Vagina (tissue), 2 donors: ENCODE measurements around the gene ENO3.

ENCODE experiments used
- POLR2AphosphoS5 ChIP-seq, 2 donors: sonication (generic); formaldehyde crosslinking; IDR thresholded peaks; one replicate each; pipeline ENCODE4 v1.9.0; 2017; ENCODE audit warnings: antibody characterized with exemption in 2 of 2, mild to moderate bottlenecking in 2 of 2, low read depth in 1 of 2; ENCODE audit not compliant: insufficient read depth in 1 of 2
- TF ChIP-seq, protein P1 (sequence below), 3 experiments: fragments of 450-650 bp in 2 of 3; fragments of 200-600 bp in 1 of 3; sonication (generic) in 1 of 3; IDR thresholded peaks; one replicate each; pipeline ENCODE4 v1.5.1; 2017 to 2019; ENCODE audit warnings: antibody characterized with exemption in 3 of 3, mild to moderate bottlenecking in 2 of 3, moderate library complexity in 2 of 3

DNA sequence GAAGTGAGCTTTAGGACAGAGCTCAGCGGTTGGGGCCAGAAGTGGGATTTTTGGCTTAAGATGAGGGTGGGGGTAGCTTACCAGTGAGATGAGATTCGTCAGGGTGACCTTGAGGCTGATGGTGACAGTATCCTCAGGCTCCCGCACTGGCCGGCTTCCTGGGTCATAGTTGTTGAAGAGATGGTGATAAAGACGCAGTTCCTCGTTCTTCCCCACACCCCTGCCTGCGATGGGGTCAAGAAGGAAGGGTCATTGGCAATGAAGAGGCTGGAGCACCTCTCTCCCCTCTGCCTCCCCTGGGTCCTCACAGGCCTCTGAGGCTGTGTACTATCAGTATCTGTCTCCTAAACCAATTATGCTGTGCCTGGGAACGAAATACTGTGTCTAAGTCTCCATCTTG, 48.4 kb upstream of the ENO3 start:
- TF ChIP-seq POLR2AphosphoS5 (IDR thresholded peaks at IDR 0.05; ENCODE audit: insufficient read depth in 1 of 2, low read depth in 1 of 2): no peak
- TF ChIP-seq, protein P1, sequence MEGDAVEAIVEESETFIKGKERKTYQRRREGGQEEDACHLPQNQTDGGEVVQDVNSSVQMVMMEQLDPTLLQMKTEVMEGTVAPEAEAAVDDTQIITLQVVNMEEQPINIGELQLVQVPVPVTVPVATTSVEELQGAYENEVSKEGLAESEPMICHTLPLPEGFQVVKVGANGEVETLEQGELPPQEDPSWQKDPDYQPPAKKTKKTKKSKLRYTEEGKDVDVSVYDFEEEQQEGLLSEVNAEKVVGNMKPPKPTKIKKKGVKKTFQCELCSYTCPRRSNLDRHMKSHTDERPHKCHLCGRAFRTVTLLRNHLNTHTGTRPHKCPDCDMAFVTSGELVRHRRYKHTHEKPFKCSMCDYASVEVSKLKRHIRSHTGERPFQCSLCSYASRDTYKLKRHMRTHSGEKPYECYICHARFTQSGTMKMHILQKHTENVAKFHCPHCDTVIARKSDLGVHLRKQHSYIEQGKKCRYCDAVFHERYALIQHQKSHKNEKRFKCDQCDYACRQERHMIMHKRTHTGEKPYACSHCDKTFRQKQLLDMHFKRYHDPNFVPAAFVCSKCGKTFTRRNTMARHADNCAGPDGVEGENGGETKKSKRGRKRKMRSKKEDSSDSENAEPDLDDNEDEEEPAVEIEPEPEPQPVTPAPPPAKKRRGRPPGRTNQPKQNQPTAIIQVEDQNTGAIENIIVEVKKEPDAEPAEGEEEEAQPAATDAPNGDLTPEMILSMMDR (IDR thresholded peaks at IDR 0.05): no peak
